ENCODE measurements around the gene B3GNT7. TPM values are rescaled to one million over a fixed set of nuclear protein-coding genes. Genes with fewer than 3 reads are reported as not detected.

The B3GNT7 gene
- polyA plus RNA-seq, 1 donor from 2014 or later, result 0.67 TPM

DNA sequence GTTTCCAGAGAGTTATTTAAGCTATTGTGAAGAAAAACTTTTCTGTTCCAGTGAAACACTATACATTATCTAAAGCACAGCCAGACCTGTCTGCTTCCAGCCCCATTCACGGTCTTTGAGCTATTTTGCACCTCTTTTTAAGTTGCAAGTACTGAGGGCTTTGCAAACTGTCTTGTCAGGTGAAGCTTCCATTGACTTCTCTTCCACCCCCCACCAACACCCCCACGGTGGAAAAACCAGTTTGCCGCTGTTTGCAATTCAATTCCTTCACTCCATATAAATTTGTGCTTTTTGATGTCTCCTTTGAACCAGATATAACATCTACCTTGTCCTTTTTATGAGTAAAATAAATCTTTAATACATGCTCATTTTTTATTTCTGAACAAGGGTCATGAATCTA lies 15.7 kb downstream of the B3GNT7 start:
- Histone ChIP-seq H2AFZ (ENCODE audit: low read depth, low read length) (no peak overlapping the region), H3K9me3 (ENCODE audit: low read length) (no peaks in the 10 kb centered on the region), H4K20me1 (ENCODE audit: insufficient read depth) (no peaks in the 10 kb centered on the region), H3K27ac (ENCODE audit: low read length) (no peak overlapping the region), H3F3A (ENCODE audit: insufficient read depth, low read length, poor library complexity, severe bottlenecking) (no peaks in the 10 kb centered on the region), H3K36me3 (ENCODE audit: insufficient read depth, low read length) (no peaks in the 10 kb centered on the region), H3K9me2 (ENCODE audit: insufficient read depth, low read length) (no peaks in the 10 kb centered on the region), H3K27me3 (ENCODE audit: insufficient read depth, low read depth, low read length) (peaks cover 5% of the 10 kb centered on the region), H3K9ac (ENCODE audit: low read length) (no peak overlapping the region), H3K4me2 (ENCODE audit: low read length) (no peak overlapping the region), H3K79me2 (replicated peaks; ENCODE audit: insufficient read depth, low read length) (no peaks in the 10 kb centered on the region), H3K4me3 (ENCODE audit: low read length) (no peak overlapping the region)
- no peak for TF ChIP-seq RAD21 (conservative IDR thresholded peaks at IDR 0.05)
- no peak for TF ChIP-seq MXI1 (conservative IDR thresholded peaks at IDR 0.05; ENCODE audit: poor library complexity, severe bottlenecking)
- TF ChIP-seq, protein P1, sequence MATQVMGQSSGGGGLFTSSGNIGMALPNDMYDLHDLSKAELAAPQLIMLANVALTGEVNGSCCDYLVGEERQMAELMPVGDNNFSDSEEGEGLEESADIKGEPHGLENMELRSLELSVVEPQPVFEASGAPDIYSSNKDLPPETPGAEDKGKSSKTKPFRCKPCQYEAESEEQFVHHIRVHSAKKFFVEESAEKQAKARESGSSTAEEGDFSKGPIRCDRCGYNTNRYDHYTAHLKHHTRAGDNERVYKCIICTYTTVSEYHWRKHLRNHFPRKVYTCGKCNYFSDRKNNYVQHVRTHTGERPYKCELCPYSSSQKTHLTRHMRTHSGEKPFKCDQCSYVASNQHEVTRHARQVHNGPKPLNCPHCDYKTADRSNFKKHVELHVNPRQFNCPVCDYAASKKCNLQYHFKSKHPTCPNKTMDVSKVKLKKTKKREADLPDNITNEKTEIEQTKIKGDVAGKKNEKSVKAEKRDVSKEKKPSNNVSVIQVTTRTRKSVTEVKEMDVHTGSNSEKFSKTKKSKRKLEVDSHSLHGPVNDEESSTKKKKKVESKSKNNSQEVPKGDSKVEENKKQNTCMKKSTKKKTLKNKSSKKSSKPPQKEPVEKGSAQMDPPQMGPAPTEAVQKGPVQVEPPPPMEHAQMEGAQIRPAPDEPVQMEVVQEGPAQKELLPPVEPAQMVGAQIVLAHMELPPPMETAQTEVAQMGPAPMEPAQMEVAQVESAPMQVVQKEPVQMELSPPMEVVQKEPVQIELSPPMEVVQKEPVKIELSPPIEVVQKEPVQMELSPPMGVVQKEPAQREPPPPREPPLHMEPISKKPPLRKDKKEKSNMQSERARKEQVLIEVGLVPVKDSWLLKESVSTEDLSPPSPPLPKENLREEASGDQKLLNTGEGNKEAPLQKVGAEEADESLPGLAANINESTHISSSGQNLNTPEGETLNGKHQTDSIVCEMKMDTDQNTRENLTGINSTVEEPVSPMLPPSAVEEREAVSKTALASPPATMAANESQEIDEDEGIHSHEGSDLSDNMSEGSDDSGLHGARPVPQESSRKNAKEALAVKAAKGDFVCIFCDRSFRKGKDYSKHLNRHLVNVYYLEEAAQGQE (IDR thresholded peaks at IDR 0.05; ENCODE audit: borderline replicate concordance), result no peak
- TF ChIP-seq, protein P2, sequence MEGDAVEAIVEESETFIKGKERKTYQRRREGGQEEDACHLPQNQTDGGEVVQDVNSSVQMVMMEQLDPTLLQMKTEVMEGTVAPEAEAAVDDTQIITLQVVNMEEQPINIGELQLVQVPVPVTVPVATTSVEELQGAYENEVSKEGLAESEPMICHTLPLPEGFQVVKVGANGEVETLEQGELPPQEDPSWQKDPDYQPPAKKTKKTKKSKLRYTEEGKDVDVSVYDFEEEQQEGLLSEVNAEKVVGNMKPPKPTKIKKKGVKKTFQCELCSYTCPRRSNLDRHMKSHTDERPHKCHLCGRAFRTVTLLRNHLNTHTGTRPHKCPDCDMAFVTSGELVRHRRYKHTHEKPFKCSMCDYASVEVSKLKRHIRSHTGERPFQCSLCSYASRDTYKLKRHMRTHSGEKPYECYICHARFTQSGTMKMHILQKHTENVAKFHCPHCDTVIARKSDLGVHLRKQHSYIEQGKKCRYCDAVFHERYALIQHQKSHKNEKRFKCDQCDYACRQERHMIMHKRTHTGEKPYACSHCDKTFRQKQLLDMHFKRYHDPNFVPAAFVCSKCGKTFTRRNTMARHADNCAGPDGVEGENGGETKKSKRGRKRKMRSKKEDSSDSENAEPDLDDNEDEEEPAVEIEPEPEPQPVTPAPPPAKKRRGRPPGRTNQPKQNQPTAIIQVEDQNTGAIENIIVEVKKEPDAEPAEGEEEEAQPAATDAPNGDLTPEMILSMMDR (IDR thresholded peaks at IDR 0.05; ENCODE audit: poor library complexity, severe bottlenecking), result no peak
- TF ChIP-seq EP300 (conservative IDR thresholded peaks at IDR 0.05; ENCODE audit: poor library complexity, severe bottlenecking), result no peak
- TF ChIP-seq TAF1 (IDR thresholded peaks at IDR 0.05; ENCODE audit: low read depth), result no peak
- no peak for TF ChIP-seq SMC3 (conservative IDR thresholded peaks at IDR 0.05; ENCODE audit: poor library complexity)
- TF ChIP-seq EZH2 (IDR thresholded peaks at IDR 0.05; ENCODE audit: borderline replicate concordance, insufficient read depth, low read length, poor library complexity, severe bottlenecking), result no peak
- TF ChIP-seq POLR2AphosphoS5 (IDR thresholded peaks at IDR 0.05), result no peak

DNA sequence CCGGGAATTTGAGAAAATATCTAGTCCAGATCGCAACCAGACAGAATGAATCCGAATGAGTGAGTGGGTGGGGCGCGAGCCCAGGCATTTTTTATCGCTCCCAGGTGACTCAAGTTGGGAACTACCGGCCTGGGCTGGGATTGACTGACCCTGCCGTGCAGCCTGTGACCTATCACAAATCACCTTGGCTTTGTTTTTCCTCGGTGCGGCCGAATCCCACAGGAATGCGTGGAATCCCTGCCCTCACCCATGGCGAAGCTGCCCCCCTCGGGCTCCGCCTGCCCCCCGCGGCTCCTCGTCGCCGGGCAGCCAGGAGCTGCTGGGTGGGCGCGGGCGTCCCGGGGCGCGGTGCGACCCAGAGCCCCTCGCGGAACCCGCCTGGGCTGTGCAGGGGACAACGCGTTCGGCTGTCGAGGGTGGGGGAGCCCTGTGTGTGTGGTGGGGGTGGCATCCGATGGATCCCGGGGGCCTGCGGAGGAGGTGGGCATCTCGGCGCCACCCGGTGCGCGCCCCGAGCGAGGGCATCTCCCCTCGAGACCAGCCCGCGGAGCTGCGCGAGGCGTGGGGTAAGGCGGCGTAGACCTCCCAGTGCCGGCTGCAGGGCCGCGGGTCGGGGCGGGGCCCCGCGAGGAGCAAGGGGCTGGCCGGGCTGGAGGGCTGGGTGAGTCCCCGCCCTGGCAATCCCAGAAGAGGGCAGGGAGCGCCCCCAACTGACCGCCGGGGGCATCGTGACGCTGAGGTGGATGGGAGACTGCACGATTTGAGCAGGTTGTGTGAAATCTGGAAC lies 16.5 kb downstream of the B3GNT7 start:
- H3K9ac ChIP-seq (ENCODE audit: low read length), result peak overlapping the region; percentile 45
- H2AFZ ChIP-seq (ENCODE audit: low read depth, low read length), result no peak overlapping the region
- H3K9me2 ChIP-seq (ENCODE audit: insufficient read depth, low read length), result no peaks in the 10 kb centered on the region
- H3K4me3 ChIP-seq (ENCODE audit: low read length), result peak overlapping the region; percentile 65
- no peaks in the 10 kb centered on the region for H3F3A ChIP-seq (ENCODE audit: insufficient read depth, low read length, poor library complexity, severe bottlenecking)
- H3K36me3 ChIP-seq (ENCODE audit: insufficient read depth, low read length), result no peaks in the 10 kb centered on the region
- H3K4me2 ChIP-seq (ENCODE audit: low read length), result no peak overlapping the region
- peaks cover 5% of the 10 kb centered on the region for H3K27me3 ChIP-seq (ENCODE audit: insufficient read depth, low read depth, low read length)
- no peaks in the 10 kb centered on the region for H3K79me2 ChIP-seq (replicated peaks; ENCODE audit: insufficient read depth, low read length)
- H4K20me1 ChIP-seq (ENCODE audit: insufficient read depth), result no peaks in the 10 kb centered on the region
- no peaks in the 10 kb centered on the region for H3K9me3 ChIP-seq (ENCODE audit: low read length)
- TF ChIP-seq MXI1 (conservative IDR thresholded peaks at IDR 0.05; ENCODE audit: poor library complexity, severe bottlenecking) (peak; percentile 23), RAD21 (conservative IDR thresholded peaks at IDR 0.05) (peak; percentile 72), SMC3 (conservative IDR thresholded peaks at IDR 0.05; ENCODE audit: poor library complexity) (peak; percentile 59), EZH2 (IDR thresholded peaks at IDR 0.05; ENCODE audit: borderline replicate concordance, insufficient read depth, low read length, poor library complexity, severe bottlenecking) (no peak), POLR2AphosphoS5 (IDR thresholded peaks at IDR 0.05) (no peak), TAF1 (IDR thresholded peaks at IDR 0.05; ENCODE audit: low read depth) (no peak), EP300 (conservative IDR thresholded peaks at IDR 0.05; ENCODE audit: poor library complexity, severe bottlenecking) (no peak)
- TF ChIP-seq, protein P2 (IDR thresholded peaks at IDR 0.05; ENCODE audit: poor library complexity, severe bottlenecking), result peak; percentile 77
- TF ChIP-seq, protein P1 (IDR thresholded peaks at IDR 0.05; ENCODE audit: borderline replicate concordance), result no peak
- H3K27ac ChIP-seq (ENCODE audit: low read length), result no peak overlapping the region
